Stimulated activated naive CD4-positive, alpha-beta T cell (primary cell): ENCODE measurements around the gene MTRF1.
"Not testable (repeated sequence)": the region's sequence is repeated elsewhere in the genome, so short reads cannot be mapped to it uniquely, and the experiment has no call there.

Experiments
- DNase-seq, 6 experiments: peaks; one replicate each; lab custom pipeline; 2025; lab: John Stamatoyannopoulos, UW

The MTRF1 gene

GRCh38 chr13:41222259-41222852 is 41.0 kb downstream of the MTRF1 start:
- DNase-seq: peak in 5 of 6 experiments; percentile 6 to 61 (median 32)

GRCh38 chr13:41220401-41220800 is 43.0 kb downstream of the MTRF1 start:
- no peak for DNase-seq

- DNase-seq: no peak
Measured at GRCh38 chr13:41216160-41216559, 47.2 kb downstream of the MTRF1 start.

GRCh38 chr13:41213919-41214318 is 49.5 kb downstream of the MTRF1 start:
- no peak for DNase-seq

GRCh38 chr13:41213316-41213715 is 50.1 kb downstream of the MTRF1 start:
- no peak for DNase-seq

- DNase-seq: no peak
Measured at GRCh38 chr13:41212881-41213280, 50.5 kb downstream of the MTRF1 start.

- DNase-seq: no peak
Measured at GRCh38 chr13:41211062-41211461, 52.3 kb downstream of the MTRF1 start.

GRCh38 chr13:41206467-41206866 is 56.9 kb downstream of the MTRF1 start:
- no peak for DNase-seq

- DNase-seq: no peak
Measured at GRCh38 chr13:41203810-41204209, 59.6 kb downstream of the MTRF1 start.

- DNase-seq: no peak
Measured at GRCh38 chr13:41200126-41200525, 63.2 kb downstream of the MTRF1 start.

GRCh38 chr13:41199526-41199925 is 63.9 kb downstream of the MTRF1 start:
- no peak for DNase-seq

- no peak for DNase-seq
Measured at GRCh38 chr13:41199079-41199478, 64.3 kb downstream of the MTRF1 start.

- peak in 1 of 6 experiments; percentile 1 for DNase-seq
Measured at GRCh38 chr13:41196620-41197019, 66.8 kb downstream of the MTRF1 start.

- DNase-seq: no peak
Measured at GRCh38 chr13:41196011-41196410, 67.4 kb downstream of the MTRF1 start.

GRCh38 chr13:41193919-41194824 is 69.2 kb downstream of the MTRF1 start, which contains the start of gene KBTBD7:
KBTBD7 (minus strand) TSS chr13:41194569; CDS start chr13:41194257, 312 bp downstream.
- peak; percentile 72 to 85 (median 82) for DNase-seq

GRCh38 chr13:41193469-41193868 is 69.9 kb downstream of the MTRF1 start:
- DNase-seq: no peak

GRCh38 chr13:41188584-41188983 is 74.8 kb downstream of the MTRF1 start:
- DNase-seq: no peak

GRCh38 chr13:41186481-41186880 is 76.9 kb downstream of the MTRF1 start:
- DNase-seq: no peak

- no peak for DNase-seq
Measured at GRCh38 chr13:41182231-41182630, 81.1 kb downstream of the MTRF1 start.

- no peak for DNase-seq
Measured at GRCh38 chr13:41179593-41180250, 83.7 kb downstream of the MTRF1 start.

- DNase-seq: no peak
Measured at GRCh38 chr13:41178040-41178439, 85.3 kb downstream of the MTRF1 start.

GRCh38 chr13:41177616-41178015 is 85.8 kb downstream of the MTRF1 start:
- DNase-seq: no peak

GRCh38 chr13:41175576-41175975 is 87.8 kb downstream of the MTRF1 start:
- DNase-seq: not testable (repeated sequence)
